GM23338 (cell line): ENCODE results near the gene ADCYAP1R1. TPM values are rescaled to one million over a fixed set of nuclear protein-coding genes. Genes with fewer than 3 reads are reported as not detected.

Experiments
- ATAC-seq: fragments of 200-7000 bp; cut with Tn5 transposase; 3 replicates; pipeline ENCODE4 v1.9.1; 2020
- DNase-seq: peaks from one replicate; pipeline ENCODE4 v3.0.0-alpha.2; 2015; ENCODE audit warnings: low spot score
- H2AFZ ChIP-seq: fragments of 200-600 bp; sonication (generic); 2 replicates; pipeline ENCODE4 v1.8.0; 2016; ENCODE audit warnings: antibody characterized with exemption, mild to moderate bottlenecking, moderate library complexity
- H3F3A ChIP-seq: fragments of 200-600 bp; sonication (generic); replicated peaks from 2 replicates; pipeline ENCODE4 v1.8.0; 2017; ENCODE audit warnings: antibody characterized with exemption, mixed run types, low read depth
- H3K27ac ChIP-seq: fragments of 200-600 bp; sonication (generic); 2 replicates; pipeline ENCODE4 v1.6.1; 2016; ENCODE audit warnings: low read depth
- H3K27me3 ChIP-seq: fragments of 200-600 bp; sonication (generic); 2 replicates; pipeline ENCODE4 v1.8.0; 2016; ENCODE audit warnings: mild to moderate bottlenecking, mixed run types, moderate library complexity; ENCODE audit not compliant: insufficient read depth
- H3K36me3 ChIP-seq: fragments of 200-600 bp; sonication (generic); 2 replicates; pipeline ENCODE4 v1.8.0; 2016; ENCODE audit warnings: mild to moderate bottlenecking; ENCODE audit not compliant: insufficient read depth
- H3K4me1 ChIP-seq: fragments of 200-600 bp; sonication (generic); 2 replicates; pipeline ENCODE4 v1.8.0; 2016; ENCODE audit warnings: mild to moderate bottlenecking, moderate library complexity; ENCODE audit not compliant: insufficient read depth
- H3K4me2 ChIP-seq: fragments of 200-600 bp; sonication (generic); 2 replicates; pipeline ENCODE4 v1.7.1; 2017; ENCODE audit warnings: mixed run types
- H3K4me3 ChIP-seq: fragments of 200-600 bp; sonication (generic); 2 replicates; pipeline ENCODE4 v1.6.1; 2016; ENCODE audit warnings: mixed run types
- H3K79me2 ChIP-seq: fragments of 200-600 bp; sonication (generic); replicated peaks from 2 replicates; pipeline ENCODE4 v1.8.0; 2017; ENCODE audit warnings: mild to moderate bottlenecking; ENCODE audit not compliant: insufficient read depth
- H3K9me2 ChIP-seq: fragments of 200-600 bp; sonication (generic); 2 replicates; pipeline ENCODE4 v1.8.0; 2017; ENCODE audit not compliant: insufficient read depth
- H4K20me1 ChIP-seq: fragments of 200-600 bp; sonication (generic); replicated peaks from 2 replicates; pipeline ENCODE4 v1.8.0; 2017; ENCODE audit warnings: mild to moderate bottlenecking; ENCODE audit not compliant: insufficient read depth
- H3K27ac Mint-ChIP-seq: 2 replicates; pipeline ENCODE4 v1.8.0; 2020; ENCODE audit warnings: inconsistent platforms, mild to moderate bottlenecking, moderate library complexity, mixed read lengths
- H3K27me3 Mint-ChIP-seq: 3 replicates; pipeline ENCODE4 v1.8.0; 2022; ENCODE audit warnings: low read depth, mild to moderate bottlenecking, moderate library complexity, mixed read lengths, inconsistent platforms; ENCODE audit not compliant: insufficient read depth, poor library complexity
- H3K36me3 Mint-ChIP-seq: 3 replicates; pipeline ENCODE4 v1.8.0; 2021; ENCODE audit warnings: low read depth, mild to moderate bottlenecking, inconsistent platforms, moderate library complexity, mixed read lengths
- H3K4me1 Mint-ChIP-seq: 3 replicates; pipeline ENCODE4 v1.8.0; 2020; ENCODE audit warnings: mild to moderate bottlenecking, inconsistent platforms, mixed read lengths
- H3K4me3 Mint-ChIP-seq: 3 replicates; pipeline ENCODE4 v1.8.0; 2021; ENCODE audit warnings: moderate library complexity, mild to moderate bottlenecking, inconsistent platforms, mixed read lengths
- H3K9me3 Mint-ChIP-seq: 3 replicates; pipeline ENCODE4 v1.8.0; 2020; ENCODE audit warnings: moderate library complexity, mild to moderate bottlenecking, inconsistent platforms, mixed read lengths
- CREB1 ChIP-seq: fragments of 250-450 bp; sonication (Bioruptor Pico); IDR thresholded peaks from 2 replicates; pipeline ENCODE4 v1.5.0; 2020; ENCODE audit warnings: low read depth, mild to moderate bottlenecking, moderate library complexity
- CTCF ChIP-seq, 2 experiments: fragments of 200-600 bp in 1 of 2; sonication (generic) in 1 of 2; conservative IDR thresholded peaks; 2 replicates each; pipeline versions ENCODE4 v1.5.1 to v1.6.1; 2016 to 2017; ENCODE audit warnings: antibody characterized with exemption in 2 of 2, low read depth in 2 of 2, mild to moderate bottlenecking in 2 of 2, moderate library complexity in 1 of 2
- EZH2 ChIP-seq: fragments of 200-600 bp; sonication (generic); IDR thresholded peaks from one replicate; pipeline ENCODE4 v1.8.0; 2017; ENCODE audit warnings: antibody characterized with exemption, mild to moderate bottlenecking, low read depth; ENCODE audit not compliant: unreplicated experiment
- EZH2phosphoT487 ChIP-seq: fragments of 200-600 bp; sonication (generic); IDR thresholded peaks from one replicate; pipeline ENCODE4 v1.8.1; 2018; ENCODE audit warnings: antibody characterized with exemption; ENCODE audit not compliant: unreplicated experiment
- JUNB ChIP-seq: IDR thresholded peaks from one replicate; pipeline ENCODE4 v1.6.1; 2016; ENCODE audit warnings: antibody characterized with exemption; ENCODE audit not compliant: unreplicated experiment
- NANOG ChIP-seq: IDR thresholded peaks from 2 replicates; pipeline ENCODE4 v1.6.1; 2016; ENCODE audit warnings: antibody characterized with exemption, borderline replicate concordance
- STAT1 ChIP-seq: IDR thresholded peaks from one replicate; pipeline ENCODE4 v1.6.1; 2016; ENCODE audit warnings: antibody characterized with exemption; ENCODE audit not compliant: unreplicated experiment
- ZNF114 ChIP-seq: fragments of 250-450 bp; sonication (Bioruptor Pico); IDR thresholded peaks from 2 replicates; pipeline ENCODE4 v1.5.0; 2020; ENCODE audit warnings: mild to moderate bottlenecking, moderate library complexity
- ZNF331 ChIP-seq: fragments of 250-450 bp; sonication (Bioruptor Pico); IDR thresholded peaks from 2 replicates; pipeline ENCODE4 v1.5.0; 2020; ENCODE audit warnings: low read depth, mild to moderate bottlenecking, moderate library complexity
- ZNF462 ChIP-seq: fragments of 250-450 bp; sonication (Bioruptor Pico); IDR thresholded peaks from 2 replicates; pipeline ENCODE4 v1.5.0; 2020; ENCODE audit warnings: mild to moderate bottlenecking, moderate library complexity
- polyA plus RNA-seq: library from polyadenylated mRNA; unstranded; fragments of >200 nt; fragmentation: Nextera tagmentation; extraction: Ambion mirVana; gene quantifications from 2 replicates; pipeline ENCODE4 v1.2.1, GENCODE V29; 2016
- total RNA-seq: library from RNA; depleted of rRNA; stranded (reverse); fragments of >200 nt; shearing (Covaris generic); gene quantifications from 2 replicates; pipeline ENCODE4 v1.2.3, GENCODE V29; 2014

Gene ADCYAP1R1
- total and polyA plus RNA-seq, 2 experiments from 2014 or later, result 1.8 to 10.6 TPM

DNA sequence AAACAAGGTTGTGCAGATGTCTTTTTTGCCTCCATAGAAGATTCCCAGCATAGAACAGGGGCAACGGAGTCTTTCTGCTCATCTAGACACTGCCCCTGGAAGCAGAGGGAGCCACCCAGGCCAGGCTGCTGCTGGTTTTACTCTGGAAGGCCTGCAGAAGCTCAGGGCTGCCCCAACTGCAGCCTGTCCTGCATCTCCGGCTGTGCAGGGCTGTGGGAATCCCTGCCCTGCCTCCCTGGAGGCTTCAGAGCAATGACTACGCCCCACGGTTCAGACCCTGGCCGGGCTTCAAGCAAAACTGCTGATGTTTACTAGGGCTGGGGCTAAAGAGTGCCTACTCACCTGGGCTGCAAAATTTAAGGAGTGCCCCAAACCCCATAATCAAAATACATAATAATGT, 44.5 kb upstream of the ADCYAP1R1 start:
- TF ChIP-seq EZH2, result no peak
- no peak for TF ChIP-seq CTCF (conservative IDR thresholded peaks at IDR 0.05; ENCODE audit: low read depth in 2 of 2)
- TF ChIP-seq ZNF114, result no peak
- TF ChIP-seq ZNF462, result no peak
- no peak for TF ChIP-seq CREB1 (CRISPR knock-in tag)
- no peak for TF ChIP-seq EZH2phosphoT487
- no peak for TF ChIP-seq JUNB
- TF ChIP-seq STAT1, result no peak
- TF ChIP-seq NANOG, result no peak
- TF ChIP-seq ZNF331, result no peak
- H3K36me3 Mint-ChIP-seq, result peaks cover 6% of the 10 kb centered on the region; the same call in 2 of the 3 replicates
- Histone ChIP-seq H3K36me3 (no peaks in the 10 kb centered on the region), H3K9me2 (0 out of 2 replicates have a peak, but pooled peaks cover 8% of the 10 kb centered on the region), H3K27ac (no peak overlapping the region), H3K4me1 (no peaks in the 10 kb centered on the region), H4K20me1 (no peaks in the 10 kb centered on the region), H3F3A (no peaks in the 10 kb centered on the region), H2AFZ (no peak overlapping the region), H3K4me2 (no peak overlapping the region), H3K27me3 (no peaks in the 10 kb centered on the region), H3K79me2 (no peaks in the 10 kb centered on the region), H3K4me3 (no peak overlapping the region)
- H3K27ac Mint-ChIP-seq, result no peak overlapping the region
- 0 out of 3 replicates have a peak, but pooled peaks cover 2% of the 10 kb centered on the region for H3K4me1 Mint-ChIP-seq
- H3K9me3 Mint-ChIP-seq, result no peaks in the 10 kb centered on the region
- H3K27me3 Mint-ChIP-seq, result peaks cover 9% of the 10 kb centered on the region
- no peak overlapping the region for H3K4me3 Mint-ChIP-seq
- no peak for DNase-seq
- ATAC-seq, result peak; percentile 50; the same call in 2 of the 3 replicates
